ENCODE data around the gene HECTD4.

GRCh38 chr12:112217647-112218046 lies 164.6 kb downstream of the HECTD4 start:
- no peak for TF ChIP-seq CTCF (conservative IDR thresholded peaks at IDR 0.05; ENCODE audit: low read depth in 2 of 2)
- TF ChIP-seq ETS1 (IDR thresholded peaks at IDR 0.05) = no peak
- no peak for TF ChIP-seq EZH2phosphoT487 (IDR thresholded peaks at IDR 0.05; ENCODE audit: unreplicated experiment)
- no peak for TF ChIP-seq JUNB (IDR thresholded peaks at IDR 0.05; ENCODE audit: unreplicated experiment)

Measured in GM23338 (cell line).